WTC11 (cell line): ENCODE measurements around the gene SPATA3. TPM values are rescaled to one million over a fixed set of nuclear protein-coding genes. Genes with fewer than 3 reads are reported as not detected.

Source experiments
- ATAC-seq: fragments of 200-7000 bp; cut with Tn5 transposase; 2 replicates; pipeline ENCODE4 v1.10.0; 2021; ENCODE audit warnings: mild to moderate bottlenecking, moderate library complexity
- CTCF ChIA-PET: fragments of 300-600 bp; sonication (Branson Sonifier 250); formaldehyde crosslinking; loops from one replicate; lab custom pipeline; 2021; ENCODE audit warnings: antibody characterized with exemption; lab: Charles Lee
- POLR2A ChIA-PET: fragments of 350-600 bp; sonication (Branson Sonifier 250); formaldehyde crosslinking; loops from one replicate; lab custom pipeline; 2021; ENCODE audit warnings: antibody characterized with exemption; lab: Charles Lee
- DNase-seq: peaks from one replicate; pipeline ENCODE4 v3.0.0; 2021; ENCODE audit warnings: low spot score
- H3K27ac Mint-ChIP-seq: 2 replicates; pipeline ENCODE4 v1.8.0; 2021; ENCODE audit warnings: mixed read lengths
- H3K27me3 Mint-ChIP-seq: 2 replicates; pipeline ENCODE4 v1.8.0; 2021; ENCODE audit warnings: low read depth, mild to moderate bottlenecking, moderate library complexity, mixed read lengths
- H3K36me3 Mint-ChIP-seq: 2 replicates; pipeline ENCODE4 v1.8.0; 2021; ENCODE audit warnings: mixed read lengths
- H3K4me1 Mint-ChIP-seq: 2 replicates; pipeline ENCODE4 v1.8.0; 2022; ENCODE audit warnings: mixed read lengths
- H3K4me3 Mint-ChIP-seq: 2 replicates; pipeline ENCODE4 v1.8.0; 2021; ENCODE audit warnings: mild to moderate bottlenecking, moderate library complexity, mixed read lengths
- H3K9me3 Mint-ChIP-seq: 2 replicates; pipeline ENCODE4 v1.8.0; 2021; ENCODE audit warnings: mixed read lengths
- AFF4 ChIP-seq: sonication (generic); formaldehyde crosslinking; IDR thresholded peaks from 2 replicates; pipeline ENCODE4 v1.8.1; 2023; ENCODE audit warnings: mild to moderate bottlenecking, missing genetic modification reagents, borderline replicate concordance
- ATF3 ChIP-seq: sonication (generic); formaldehyde crosslinking; conservative IDR thresholded peaks from 2 replicates; pipeline ENCODE4 v1.8.1; 2022; ENCODE audit warnings: mild to moderate bottlenecking, missing genetic modification reagents
- CBFB ChIP-seq: sonication (generic); formaldehyde crosslinking; IDR thresholded peaks from 2 replicates; pipeline ENCODE4 v1.8.1; 2022; ENCODE audit warnings: mild to moderate bottlenecking, low read depth, missing genetic modification reagents
- CREB1 ChIP-seq: sonication (generic); formaldehyde crosslinking; IDR thresholded peaks from 2 replicates; pipeline ENCODE4 v1.8.0; 2023; ENCODE audit warnings: mild to moderate bottlenecking, missing genetic modification reagents
- E2F5 ChIP-seq: sonication (generic); formaldehyde crosslinking; IDR thresholded peaks from 2 replicates; pipeline ENCODE4 v1.8.1; 2022; ENCODE audit warnings: mild to moderate bottlenecking, moderate library complexity, missing genetic modification reagents
- ESRRA ChIP-seq: sonication (generic); formaldehyde crosslinking; IDR thresholded peaks from 2 replicates; pipeline ENCODE4 v1.8.1; 2022; ENCODE audit warnings: mild to moderate bottlenecking, missing genetic modification reagents, borderline replicate concordance
- NFATC4 ChIP-seq: fragments of 250-450 bp; sonication (Bioruptor Pico); IDR thresholded peaks from 2 replicates; pipeline ENCODE4 v1.9.0; 2021; ENCODE audit warnings: mild to moderate bottlenecking
- NFE2L1 ChIP-seq: sonication (generic); formaldehyde crosslinking; IDR thresholded peaks from 2 replicates; pipeline ENCODE4 v1.8.1; 2023; ENCODE audit warnings: missing genetic modification reagents
- NR1H2 ChIP-seq: sonication (generic); formaldehyde crosslinking; IDR thresholded peaks from 2 replicates; pipeline ENCODE4 v1.9.0; 2021; ENCODE audit warnings: mild to moderate bottlenecking, moderate library complexity, missing genetic modification reagents
- OVOL2 ChIP-seq: fragments of 250-450 bp; sonication (Bioruptor Pico); IDR thresholded peaks from 2 replicates; pipeline ENCODE4 v1.9.0; 2021; ENCODE audit warnings: mild to moderate bottlenecking, borderline replicate concordance
- RELA ChIP-seq: sonication (generic); formaldehyde crosslinking; IDR thresholded peaks from 2 replicates; pipeline ENCODE4 v1.8.1; 2022; ENCODE audit warnings: missing genetic modification reagents, mild to moderate bottlenecking, borderline replicate concordance
- SMAD4 ChIP-seq: sonication (generic); formaldehyde crosslinking; IDR thresholded peaks from 2 replicates; pipeline ENCODE4 v1.8.0; 2022; ENCODE audit warnings: mild to moderate bottlenecking, missing genetic modification reagents
- TCF7 ChIP-seq: sonication (generic); formaldehyde crosslinking; IDR thresholded peaks from 2 replicates; pipeline ENCODE4 v1.8.0; 2022; ENCODE audit warnings: mild to moderate bottlenecking, low read depth, missing genetic modification reagents, moderate library complexity
- ZNF232 ChIP-seq: sonication (generic); formaldehyde crosslinking; IDR thresholded peaks from 2 replicates; pipeline ENCODE4 v1.8.0; 2022; ENCODE audit warnings: mild to moderate bottlenecking, missing genetic modification reagents
- ZNF263 ChIP-seq: sonication (generic); formaldehyde crosslinking; IDR thresholded peaks from 2 replicates; pipeline ENCODE4 v1.8.1; 2022; ENCODE audit warnings: low read depth, mild to moderate bottlenecking, moderate library complexity, missing genetic modification reagents
- ZNF317 ChIP-seq: sonication (generic); formaldehyde crosslinking; IDR thresholded peaks from 2 replicates; pipeline ENCODE4 v1.8.1; 2023; ENCODE audit warnings: low read depth, mild to moderate bottlenecking, moderate library complexity, missing genetic modification reagents, borderline replicate concordance
- total RNA-seq: library from RNA; stranded (reverse); gene quantifications from 3 replicates; pipeline ENCODE4 v1.2.3, GENCODE V29; 2021
- TF ChIP-seq, protein P1 (sequence below): sonication (generic); formaldehyde crosslinking; IDR thresholded peaks from 2 replicates; pipeline ENCODE4 v1.8.1; 2023; ENCODE audit warnings: mild to moderate bottlenecking, moderate library complexity, missing genetic modification reagents
- TF ChIP-seq, protein P2 (sequence below): sonication (generic); formaldehyde crosslinking; IDR thresholded peaks from 2 replicates; pipeline ENCODE4 v1.8.0; 2023; ENCODE audit warnings: mild to moderate bottlenecking, missing genetic modification reagents

Gene SPATA3
- total RNA-seq, 1 experiment from 2014 or later: not detected

DNA sequence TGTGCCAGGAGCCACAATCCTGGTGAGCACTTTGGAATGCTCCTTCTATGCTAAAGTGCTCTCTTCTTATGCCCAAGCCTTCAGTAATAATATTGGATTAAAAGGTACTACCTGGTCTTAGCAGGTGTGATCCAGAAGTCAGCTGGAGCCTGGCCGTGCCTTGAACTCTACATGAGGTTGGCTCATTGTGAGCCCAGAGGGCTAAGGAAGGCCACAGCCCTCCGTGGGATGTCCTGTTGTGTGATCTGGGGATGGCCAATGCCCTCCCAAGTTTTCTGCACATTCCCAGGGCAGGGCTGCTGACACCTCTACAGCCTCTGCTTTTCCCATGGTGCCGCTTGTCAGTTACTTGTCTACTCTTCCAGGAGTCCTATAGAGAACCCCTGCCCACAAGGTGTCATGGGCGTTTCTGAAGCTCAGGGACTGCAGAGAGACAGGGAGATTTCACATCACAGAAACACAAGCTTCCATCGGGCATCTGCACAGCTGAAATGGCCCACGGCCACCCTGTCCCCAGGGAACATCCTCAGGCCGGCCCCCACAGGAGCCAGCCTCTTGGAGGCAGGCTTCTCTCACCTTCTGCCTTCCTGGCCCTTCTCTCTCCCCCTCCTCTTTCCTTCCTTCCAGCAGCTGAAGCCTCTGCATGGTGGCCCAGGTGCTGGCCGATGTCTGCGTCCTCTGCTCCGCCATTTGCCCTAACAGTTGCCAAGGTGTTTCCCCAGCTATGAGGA is 43.5 kb upstream of the SPATA3 start:
- Mint-ChIP-seq H3K4me1 (peaks cover 7% of the 10 kb centered on the region), H3K36me3 (no peaks in the 10 kb centered on the region), H3K4me3 (no peak overlapping the region), H3K9me3 (peaks cover 6% of the 10 kb centered on the region), H3K27me3 (peaks cover 8% of the 10 kb centered on the region), H3K27ac (no peak overlapping the region)
- TF ChIP-seq SMAD4 (CRISPR knock-in tag) (no peak), E2F5 (no peak), ZNF232 (CRISPR knock-in tag) (no peak), CBFB (CRISPR knock-in tag) (no peak), NR1H2 (CRISPR knock-in tag) (no peak), NFE2L1 (CRISPR knock-in tag) (no peak), ESRRA (no peak), RELA (CRISPR knock-in tag) (no peak), ATF3 (CRISPR knock-in tag) (no peak), NFATC4 (CRISPR knock-in tag) (no peak), TCF7 (no peak)
- ATAC-seq: no peak
- CTCF ChIA-PET: interaction anchor here (1.2 to 1.7 kb wide), 2 partner anchors 35 to 128 kb away, joined by 3 read pairs; no protein-coding TSS in a partner anchor
- no peak for DNase-seq
- POLR2A ChIA-PET: no interaction called here

DNA sequence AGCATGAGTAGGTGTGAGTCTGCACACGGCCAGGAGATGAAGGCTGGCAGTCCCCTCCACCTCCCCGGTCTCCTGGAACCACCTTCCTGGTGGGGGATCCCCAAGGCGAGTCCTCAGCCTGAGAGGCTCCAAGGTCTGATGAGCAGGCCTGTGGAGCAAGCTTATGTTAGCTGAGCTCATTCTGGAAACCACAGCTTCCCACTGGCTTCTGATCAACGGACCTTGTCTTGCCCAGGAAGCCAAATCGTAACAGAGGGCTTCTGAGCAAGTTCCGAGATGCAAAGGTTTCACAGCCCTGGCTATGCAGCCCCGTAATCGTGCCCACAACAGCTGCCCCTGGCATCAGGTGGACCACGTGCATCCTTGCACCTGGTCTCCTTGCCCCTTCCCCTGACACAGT is 42.1 kb upstream of the SPATA3 start:
- Mint-ChIP-seq H3K4me3 (no peak overlapping the region), H3K27ac (no peak overlapping the region), H3K9me3 (peaks cover 6% of the 10 kb centered on the region), H3K36me3 (no peaks in the 10 kb centered on the region), H3K27me3 (peaks cover 22% of the 10 kb centered on the region), H3K4me1 (peaks cover 12% of the 10 kb centered on the region)
- TF ChIP-seq CREB1 (CRISPR knock-in tag): no peak
- TF ChIP-seq ZNF317 (CRISPR knock-in tag): no peak
- TF ChIP-seq, protein P1, sequence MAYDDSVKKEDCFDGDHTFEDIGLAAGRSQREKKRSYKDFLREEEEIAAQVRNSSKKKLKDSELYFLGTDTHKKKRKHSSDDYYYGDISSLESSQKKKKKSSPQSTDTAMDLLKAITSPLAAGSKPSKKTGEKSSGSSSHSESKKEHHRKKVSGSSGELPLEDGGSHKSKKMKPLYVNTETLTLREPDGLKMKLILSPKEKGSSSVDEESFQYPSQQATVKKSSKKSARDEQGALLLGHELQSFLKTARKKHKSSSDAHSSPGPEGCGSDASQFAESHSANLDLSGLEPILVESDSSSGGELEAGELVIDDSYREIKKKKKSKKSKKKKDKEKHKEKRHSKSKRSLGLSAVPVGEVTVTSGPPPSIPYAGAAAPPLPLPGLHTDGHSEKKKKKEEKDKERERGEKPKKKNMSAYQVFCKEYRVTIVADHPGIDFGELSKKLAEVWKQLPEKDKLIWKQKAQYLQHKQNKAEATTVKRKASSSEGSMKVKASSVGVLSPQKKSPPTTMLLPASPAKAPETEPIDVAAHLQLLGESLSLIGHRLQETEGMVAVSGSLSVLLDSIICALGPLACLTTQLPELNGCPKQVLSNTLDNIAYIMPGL (CRISPR knock-in tag): no peak
- TF ChIP-seq SMAD4 (CRISPR knock-in tag): no peak
- TF ChIP-seq, protein P2, sequence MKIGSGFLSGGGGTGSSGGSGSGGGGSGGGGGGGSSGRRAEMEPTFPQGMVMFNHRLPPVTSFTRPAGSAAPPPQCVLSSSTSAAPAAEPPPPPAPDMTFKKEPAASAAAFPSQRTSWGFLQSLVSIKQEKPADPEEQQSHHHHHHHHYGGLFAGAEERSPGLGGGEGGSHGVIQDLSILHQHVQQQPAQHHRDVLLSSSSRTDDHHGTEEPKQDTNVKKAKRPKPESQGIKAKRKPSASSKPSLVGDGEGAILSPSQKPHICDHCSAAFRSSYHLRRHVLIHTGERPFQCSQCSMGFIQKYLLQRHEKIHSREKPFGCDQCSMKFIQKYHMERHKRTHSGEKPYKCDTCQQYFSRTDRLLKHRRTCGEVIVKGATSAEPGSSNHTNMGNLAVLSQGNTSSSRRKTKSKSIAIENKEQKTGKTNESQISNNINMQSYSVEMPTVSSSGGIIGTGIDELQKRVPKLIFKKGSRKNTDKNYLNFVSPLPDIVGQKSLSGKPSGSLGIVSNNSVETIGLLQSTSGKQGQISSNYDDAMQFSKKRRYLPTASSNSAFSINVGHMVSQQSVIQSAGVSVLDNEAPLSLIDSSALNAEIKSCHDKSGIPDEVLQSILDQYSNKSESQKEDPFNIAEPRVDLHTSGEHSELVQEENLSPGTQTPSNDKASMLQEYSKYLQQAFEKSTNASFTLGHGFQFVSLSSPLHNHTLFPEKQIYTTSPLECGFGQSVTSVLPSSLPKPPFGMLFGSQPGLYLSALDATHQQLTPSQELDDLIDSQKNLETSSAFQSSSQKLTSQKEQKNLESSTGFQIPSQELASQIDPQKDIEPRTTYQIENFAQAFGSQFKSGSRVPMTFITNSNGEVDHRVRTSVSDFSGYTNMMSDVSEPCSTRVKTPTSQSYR: no peak
- TF ChIP-seq OVOL2 (CRISPR knock-in tag): no peak
- TF ChIP-seq AFF4: no peak
- no peak for TF ChIP-seq ZNF263 (CRISPR knock-in tag)
- POLR2A ChIA-PET: no interaction called here
- DNase-seq (no peak), ATAC-seq (no peak)
- CTCF ChIA-PET: no interaction called here
